ENCODE results near the gene HSPA1L. TPM values are rescaled to one million over a fixed set of nuclear protein-coding genes. Genes with fewer than 3 reads are reported as not detected.

The HSPA1L gene
- total RNA-seq, 1 donor from 2014 or later: 4.5 TPM

DNA sequence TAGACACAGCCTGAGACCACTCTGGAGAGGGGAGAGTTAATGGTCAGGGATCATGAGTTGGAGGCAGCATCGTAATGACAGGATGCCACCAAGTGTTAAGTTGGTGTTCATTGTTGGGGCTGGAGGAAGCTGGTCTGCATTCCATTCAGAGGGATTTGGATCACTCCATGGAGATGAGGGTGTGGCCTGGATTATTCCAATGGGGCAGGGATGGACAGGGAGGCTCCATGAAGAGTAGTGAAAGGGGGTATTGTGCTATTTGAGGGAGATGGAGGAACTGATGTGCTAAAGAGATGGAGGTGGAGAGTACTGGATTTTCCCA, 51.5 kb downstream of the HSPA1L start:
- peak; percentile 66 for DNase-seq

DNA sequence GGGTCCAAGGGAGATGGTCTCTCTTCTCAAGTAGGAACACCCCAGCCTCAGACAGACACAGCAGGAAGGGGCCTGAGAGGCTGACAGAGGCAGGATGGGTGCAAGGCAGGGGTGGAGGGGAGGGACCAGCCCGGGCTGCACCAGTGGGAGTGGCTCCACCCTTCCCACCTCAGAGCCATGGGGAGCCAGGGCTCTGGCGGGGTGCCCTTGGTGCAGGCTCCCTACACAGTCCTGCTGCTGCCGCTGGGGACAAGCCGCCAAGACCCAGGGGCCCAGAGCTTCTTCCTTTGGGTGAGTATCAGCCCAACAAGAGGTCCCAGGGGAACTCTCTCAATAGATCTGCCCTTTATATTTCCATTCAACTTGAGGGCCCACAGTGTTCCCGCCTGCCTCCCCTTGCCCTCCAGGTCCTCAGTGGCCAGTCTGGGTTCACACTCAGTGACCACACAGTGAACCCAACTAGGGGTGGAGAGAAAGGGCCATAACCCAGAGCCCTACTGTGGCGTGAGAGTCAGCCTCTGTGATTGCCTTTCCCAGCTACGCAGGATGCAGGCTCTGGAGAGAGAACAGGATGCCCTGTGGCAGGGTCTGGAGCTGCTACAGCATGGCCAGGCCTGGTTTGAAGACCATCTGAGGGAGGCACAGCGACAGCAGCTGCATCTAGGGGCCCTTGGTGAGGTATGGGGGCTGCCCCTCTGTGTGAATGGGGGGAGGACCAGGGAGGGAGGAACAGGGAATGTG, 52.0 kb downstream of the HSPA1L start:
- no peak for DNase-seq

DNA sequence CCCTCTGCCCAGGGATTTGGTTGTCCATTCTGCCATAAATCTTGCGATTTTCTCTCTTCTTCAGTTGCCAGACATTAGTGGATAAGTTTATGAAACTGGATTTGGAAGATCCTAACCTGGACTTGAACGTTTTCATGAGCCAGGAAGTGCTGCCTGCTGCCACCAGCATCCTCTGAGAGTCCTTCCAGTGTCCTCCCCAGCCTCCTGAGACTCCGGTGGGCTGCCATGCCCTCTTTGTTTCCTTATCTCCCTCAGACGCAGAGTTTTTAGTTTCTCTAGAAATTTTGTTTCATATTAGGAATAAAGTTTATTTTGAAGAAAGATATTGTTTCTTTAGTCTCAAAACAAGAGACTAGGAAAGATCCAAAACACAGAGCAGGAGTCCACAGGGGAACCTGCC, 52.7 kb downstream of the HSPA1L start, which contains the start of gene SAPCD1:
Gene SAPCD1 (plus strand): TSS at position 301 of the 400 bp plus-strand sequence. CDS start 399 bp downstream, outside the sequence.
- DNase-seq: no peak

DNA sequence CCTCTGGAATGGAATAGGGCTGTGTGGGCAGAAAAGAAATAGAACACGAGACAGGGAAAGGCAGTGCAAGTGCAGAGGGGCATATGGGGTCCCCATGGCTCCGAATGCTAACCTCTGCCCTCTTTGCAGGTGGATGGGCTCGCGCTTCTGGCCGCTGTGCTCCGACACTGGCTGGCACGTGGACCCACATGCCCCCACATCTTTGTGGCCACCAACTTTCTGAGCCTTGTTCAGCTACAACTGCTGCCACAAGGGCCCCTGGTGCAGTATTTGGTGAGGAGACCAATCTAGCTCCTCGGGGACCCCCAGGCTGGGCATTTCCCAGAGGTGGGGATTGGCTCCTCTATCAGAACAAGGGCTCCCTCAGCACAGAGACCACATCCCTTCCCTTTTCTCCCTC, 53.7 kb downstream of the HSPA1L start:
- DNase-seq: no peak

DNA sequence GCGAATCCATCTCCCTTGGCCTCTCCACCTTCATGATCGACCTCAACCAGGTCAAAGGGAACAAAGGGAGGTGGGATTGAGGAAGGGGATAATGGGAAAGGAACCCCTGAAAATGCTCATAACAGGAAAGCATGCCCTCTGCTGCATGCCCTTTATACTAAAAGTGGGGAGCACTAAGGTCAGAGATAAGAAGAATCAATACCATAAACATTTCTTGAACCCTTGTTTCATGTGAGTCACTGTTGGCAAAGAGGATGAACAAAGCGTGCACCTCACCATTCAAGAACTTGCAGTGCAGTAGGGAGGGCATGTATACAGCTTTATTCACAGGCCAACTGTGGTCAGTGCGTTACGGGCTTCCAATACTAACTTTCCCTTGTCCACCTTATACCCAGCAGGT, 54.3 kb downstream of the HSPA1L start:
- DNase-seq: no peak

Small RNA genes within 50 kb of the gene (small RNA-seq; reads per million reads assigned to genes)
- gene MSH5-SAPCD1 (ENCODE audit: low replicate concordance) (not detected), gene RF00019 (ENCODE audit: low replicate concordance) (not detected), gene SAPCD1 (ENCODE audit: low replicate concordance) (not detected), gene SNORD48 (ENCODE audit: low replicate concordance) (123 reads per million, percentile 97 among the genes with 10 or more reads in this experiment), gene SNORD52 (ENCODE audit: low replicate concordance) (not detected)

Other genes starting within 250 kb of the HSPA1L start
- gene LTA, start 243.0 kb downstream of the HSPA1L start, total RNA-seq: not detected
- not detected for gene TNF, start 239.7 kb downstream of the HSPA1L start, total RNA-seq
- 1.7 TPM for gene LTB, start 232.9 kb downstream of the HSPA1L start, total RNA-seq
- 1.5 TPM for gene LST1, start 229.0 kb downstream of the HSPA1L start, total RNA-seq
- not detected for gene NCR3, start 222.3 kb downstream of the HSPA1L start, total RNA-seq
- 10.9 TPM for gene AIF1, start 200.0 kb downstream of the HSPA1L start, total RNA-seq
- 66.1 TPM for gene PRRC2A, start 194.6 kb downstream of the HSPA1L start, total RNA-seq
- 154 TPM for gene BAG6, start 162.6 kb downstream of the HSPA1L start, total RNA-seq
- not detected for gene APOM, start 159.4 kb downstream of the HSPA1L start, total RNA-seq
- gene C6orf47, start 154.5 kb downstream of the HSPA1L start, total RNA-seq: 20.8 TPM
- gene GPANK1, start 150.3 kb downstream of the HSPA1L start, total RNA-seq: 18.0 TPM
- gene CSNK2B, start 149.2 kb downstream of the HSPA1L start, total RNA-seq: 92.1 TPM
- 2.6 TPM for gene LY6G5B, start 145.3 kb downstream of the HSPA1L start, total RNA-seq
- not detected for gene LY6G5C, start 134.2 kb downstream of the HSPA1L start, total RNA-seq
- 46.2 TPM for gene ABHD16A, start 112.0 kb downstream of the HSPA1L start, total RNA-seq
- gene LY6G6F, start 108.4 kb downstream of the HSPA1L start, total RNA-seq: 0.82 TPM
- gene LY6G6D, start 99.9 kb downstream of the HSPA1L start, total RNA-seq: not detected
- 1.1 TPM for gene LY6G6C, start 93.5 kb downstream of the HSPA1L start, total RNA-seq
- gene MPIG6B, start 91.9 kb downstream of the HSPA1L start, total RNA-seq: not detected
- gene DDAH2, start 86.0 kb downstream of the HSPA1L start, total RNA-seq: 114 TPM
- 131 TPM for gene CLIC1, start 78.8 kb downstream of the HSPA1L start, total RNA-seq
- 9.6 TPM for gene MSH5, start 75.3 kb downstream of the HSPA1L start, total RNA-seq
- gene SAPCD1, start 52.6 kb downstream of the HSPA1L start, total RNA-seq: not detected
- gene VWA7, start 38.0 kb downstream of the HSPA1L start, total RNA-seq: 2.3 TPM
- gene VARS1, start 19.5 kb downstream of the HSPA1L start, total RNA-seq: 42.5 TPM
- gene LSM2, start 8.3 kb downstream of the HSPA1L start, total RNA-seq: 20.8 TPM
- 698 TPM for gene HSPA1A, start 260 bp upstream of the HSPA1L start, total RNA-seq
- 827 TPM for gene HSPA1B, start 12.5 kb upstream of the HSPA1L start, total RNA-seq
- 25.6 TPM for gene NEU1, start 47.5 kb upstream of the HSPA1L start, total RNA-seq
- 1.7 TPM for gene SLC44A4, start 63.7 kb upstream of the HSPA1L start, total RNA-seq
- 37.4 TPM for gene EHMT2, start 82.4 kb upstream of the HSPA1L start, total RNA-seq
- 5.7 TPM for gene ZBTB12, start 86.8 kb upstream of the HSPA1L start, total RNA-seq
- 0.51 TPM for gene C2, start 112.4 kb upstream of the HSPA1L start, total RNA-seq
- gene CFB, start 130.8 kb upstream of the HSPA1L start, total RNA-seq: 7.1 TPM
- gene NELFE, start 143.7 kb upstream of the HSPA1L start, total RNA-seq: 79.7 TPM
- 30.6 TPM for gene SKIC2, start 143.9 kb upstream of the HSPA1L start, total RNA-seq
- gene DXO, start 156.9 kb upstream of the HSPA1L start, total RNA-seq: 10.7 TPM
- 32.6 TPM for gene C4A, start 166.8 kb upstream of the HSPA1L start, total RNA-seq
- 38.0 TPM for gene C4B, start 199.5 kb upstream of the HSPA1L start, total RNA-seq
- 1.0 TPM for gene CYP21A2, start 223.1 kb upstream of the HSPA1L start, total RNA-seq